ENCODE results near the gene ISG20L2.

GRCh38 chr1:156704166-156704711 is 24.3 kb downstream of the ISG20L2 start:
- TF ChIP-seq CTCF (IDR thresholded peaks at IDR 0.05; ENCODE audit: extremely low read depth in 1 of 2, insufficient read depth in 1 of 2, low read depth in 1 of 2, low read length in 2 of 2): no peak
- TF ChIP-seq POLR2A (IDR thresholded peaks at IDR 0.05; ENCODE audit: low read depth, low read length): no peak
- no peak for TF ChIP-seq POLR2AphosphoS5 (IDR thresholded peaks at IDR 0.05; ENCODE audit: insufficient read depth, low read depth, low read length)

Measured in endothelial cell of umbilical vein (primary cell).